Urinary bladder (tissue), 4 donors: ENCODE data around the gene TSNAXIP1. TPM values are rescaled to one million over a fixed set of nuclear protein-coding genes. Genes with fewer than 3 reads are reported as not detected.

ENCODE experiments used
- DNase-seq: peaks from one replicate; pipeline ENCODE4 v3.0.0-alpha.2; 2015; ENCODE audit errors: extremely low spot score
- H3K27ac ChIP-seq: one replicate; pipeline ENCODE4 v1.5.1; 2013; ENCODE audit warnings: low read depth, mild to moderate bottlenecking, moderate library complexity
- H3K36me3 ChIP-seq: one replicate; pipeline ENCODE4 v1.6.1; 2013; ENCODE audit warnings: mild to moderate bottlenecking, moderate library complexity; ENCODE audit not compliant: insufficient read depth
- H3K4me1 ChIP-seq: one replicate; pipeline ENCODE4 v1.6.1; 2013; ENCODE audit warnings: mild to moderate bottlenecking, moderate library complexity; ENCODE audit not compliant: insufficient read depth
- H3K4me3 ChIP-seq: one replicate; pipeline ENCODE4 v1.5.1; 2013; ENCODE audit warnings: low read depth, low read length
- WGBS: extraction: QIAGEN DNeasy Blood & Tissue Kit; methylation state at CpG from one replicate; pipeline ENCODE4 v1.1.7; 2013; 5-methylcytosine and 5-hydroxymethylcytosine counted together
- polyA plus RNA-seq: library from polyadenylated mRNA; stranded (reverse); fragments of 200-250 nt; gene quantifications from one replicate; pipeline ENCODE4 v1.2.3, GENCODE V29; 2013
- total RNA-seq: library from RNA; depleted of rRNA; stranded (reverse); fragments of >200 nt; gene quantifications from one replicate; pipeline ENCODE4 v1.2.3, GENCODE V29; 2014
- donor health status: healthy with polysubstance abuse.
- donor health status: healthy.

Gene TSNAXIP1, protein sequence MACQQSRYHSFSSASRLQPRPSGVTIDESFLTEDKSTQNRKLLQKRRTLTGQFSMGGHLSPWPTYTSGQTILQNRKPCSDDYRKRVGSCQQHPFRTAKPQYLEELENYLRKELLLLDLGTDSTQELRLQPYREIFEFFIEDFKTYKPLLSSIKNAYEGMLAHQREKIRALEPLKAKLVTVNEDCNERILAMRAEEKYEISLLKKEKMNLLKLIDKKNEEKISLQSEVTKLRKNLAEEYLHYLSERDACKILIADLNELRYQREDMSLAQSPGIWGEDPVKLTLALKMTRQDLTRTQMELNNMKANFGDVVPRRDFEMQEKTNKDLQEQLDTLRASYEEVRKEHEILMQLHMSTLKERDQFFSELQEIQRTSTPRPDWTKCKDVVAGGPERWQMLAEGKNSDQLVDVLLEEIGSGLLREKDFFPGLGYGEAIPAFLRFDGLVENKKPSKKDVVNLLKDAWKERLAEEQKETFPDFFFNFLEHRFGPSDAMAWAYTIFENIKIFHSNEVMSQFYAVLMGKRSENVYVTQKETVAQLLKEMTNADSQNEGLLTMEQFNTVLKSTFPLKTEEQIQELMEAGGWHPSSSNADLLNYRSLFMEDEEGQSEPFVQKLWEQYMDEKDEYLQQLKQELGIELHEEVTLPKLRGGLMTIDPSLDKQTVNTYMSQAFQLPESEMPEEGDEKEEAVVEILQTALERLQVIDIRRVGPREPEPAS
- 1.2 TPM for total RNA-seq
- polyA plus RNA-seq: 2.0 TPM

- Histone ChIP-seq H3K27ac (peak within 1 kb of the TSS; percentile 70), H3K36me3 (no peaks in the 10 kb centered on the region), H3K4me3 (peak within 1 kb of the TSS; percentile 91), H3K4me1 (no peaks in the 10 kb centered on the region)
- peak; percentile 98 for DNase-seq
- under 1% methylated on average over 54 of the region's 54 CpGs for WGBS
These were observed at the start of gene TSNAXIP1, which contains the start of gene RANBP10 for GRCh38 chr16:67806428-67807147. TSNAXIP1 (plus strand) TSS chr16:67806889; CDS start chr16:67807150, 261 bp downstream. RANBP10 (minus strand) TSS chr16:67806560; CDS start chr16:67806536, 24 bp downstream.

DNA sequence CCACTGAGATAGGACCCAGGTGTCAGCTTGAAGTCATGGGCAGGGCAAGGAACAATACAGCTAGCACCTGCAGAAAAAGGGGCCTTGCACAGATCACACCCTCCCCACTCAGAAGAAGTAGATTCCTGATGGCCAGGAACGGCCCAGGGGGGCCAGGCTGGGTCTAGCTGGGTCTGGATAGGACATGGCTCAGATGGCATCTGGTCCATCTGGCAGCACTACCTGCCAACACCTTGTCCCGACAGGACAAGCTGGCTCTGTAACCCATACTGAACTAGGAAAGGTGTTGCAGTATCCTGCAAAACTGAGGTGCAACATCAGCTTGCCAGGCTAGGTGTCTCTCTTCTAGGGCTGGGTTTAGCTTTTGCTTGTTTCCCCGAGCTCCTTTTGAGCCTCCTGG lies 48.7 kb upstream of the TSNAXIP1 start:
- Histone ChIP-seq H3K4me3 (no peak overlapping the region), H3K27ac (no peak overlapping the region), H3K36me3 (no peaks in the 10 kb centered on the region), H3K4me1 (no peaks in the 10 kb centered on the region)
- 90% methylated on average over 3 of the region's 3 CpGs for WGBS
- no peak for DNase-seq

DNA sequence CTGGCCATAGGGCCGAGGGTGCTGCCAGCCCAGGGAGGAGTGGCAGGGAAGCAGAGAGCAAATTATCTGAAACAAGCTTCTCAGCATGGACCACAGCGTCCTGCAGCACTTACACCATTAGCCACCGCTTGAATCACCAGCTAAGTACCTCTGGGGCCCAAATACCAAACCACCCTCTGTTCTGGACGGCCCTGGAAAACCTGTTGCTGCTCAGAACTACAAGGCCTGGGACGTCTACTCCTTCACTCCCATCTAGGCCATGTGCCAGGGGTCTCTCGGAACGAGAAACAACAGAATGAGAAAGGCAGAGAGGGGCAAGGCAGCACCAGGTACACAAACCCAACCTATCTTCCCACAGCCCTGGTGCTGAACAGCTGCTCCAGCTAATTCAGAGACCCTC lies 47.7 kb upstream of the TSNAXIP1 start:
- Histone ChIP-seq H3K36me3 (no peaks in the 10 kb centered on the region), H3K4me1 (no peaks in the 10 kb centered on the region), H3K27ac (no peak overlapping the region), H3K4me3 (no peak overlapping the region)
- no peak for DNase-seq
- WGBS: 83% methylated on average over 7 of the region's 7 CpGs

DNA sequence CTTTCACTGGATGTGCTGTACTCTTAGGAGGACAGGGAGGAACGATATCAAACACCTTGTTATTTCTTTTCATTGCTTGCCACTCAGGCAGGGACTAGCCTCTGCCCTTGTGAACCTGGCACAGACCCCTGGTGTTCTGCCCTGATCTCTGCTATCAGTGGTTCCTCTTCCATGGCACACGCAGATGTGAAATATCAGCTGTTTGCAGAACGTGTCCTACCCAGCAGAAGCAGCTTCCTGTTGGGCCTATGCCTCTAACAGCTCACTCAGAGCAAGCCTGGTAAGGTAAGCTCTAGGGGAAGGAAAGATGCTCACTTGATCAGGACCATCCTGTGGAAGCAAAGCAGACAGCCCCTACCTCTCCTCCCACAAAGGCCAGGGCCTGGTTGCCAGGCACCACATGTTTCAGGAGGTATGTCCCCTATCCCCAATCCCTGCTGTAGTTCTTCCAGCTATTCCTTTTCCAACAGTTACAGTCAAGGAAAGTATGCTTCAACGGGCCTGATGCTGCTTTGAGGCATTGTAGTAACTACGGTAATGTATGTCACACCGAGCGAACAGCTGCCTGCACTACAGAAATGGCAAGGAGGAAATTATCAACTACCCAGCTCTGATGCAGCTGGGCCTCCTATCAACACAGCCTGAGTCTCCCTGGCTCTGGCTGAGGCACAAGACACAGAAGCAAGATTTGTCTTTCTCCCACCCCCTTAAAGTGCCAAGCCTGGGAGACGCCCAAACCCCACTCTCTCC lies 46.3 kb upstream of the TSNAXIP1 start:
- 71% methylated on average over 8 of the region's 8 CpGs for WGBS
- DNase-seq: no peak
- no peak overlapping the region for H3K27ac ChIP-seq

GRCh38 chr16:67760956-67761230 lies 45.8 kb upstream of the TSNAXIP1 start:
- Histone ChIP-seq H3K4me1 (no peaks in the 10 kb centered on the region), H3K36me3 (no peaks in the 10 kb centered on the region), H3K4me3 (no peak overlapping the region), H3K27ac (no peak overlapping the region)
- 81% methylated on average over 4 of the region's 4 CpGs for WGBS
- no peak for DNase-seq

More for the DNA sequence above, 46.3 kb upstream of the TSNAXIP1 start:
- H3K4me1 ChIP-seq: no peaks in the 10 kb centered on the region
- no peak overlapping the region for H3K4me3 ChIP-seq
- H3K36me3 ChIP-seq: no peaks in the 10 kb centered on the region

- 93% methylated on average over 1 of the region's 1 CpG for WGBS
- Histone ChIP-seq H3K27ac (no peak overlapping the region), H3K4me3 (no peak overlapping the region), H3K36me3 (no peaks in the 10 kb centered on the region), H3K4me1 (no peaks in the 10 kb centered on the region)
- no peak for DNase-seq
These were observed 44.8 kb upstream of the TSNAXIP1 start for GRCh38 chr16:67761924-67762323.

DNA sequence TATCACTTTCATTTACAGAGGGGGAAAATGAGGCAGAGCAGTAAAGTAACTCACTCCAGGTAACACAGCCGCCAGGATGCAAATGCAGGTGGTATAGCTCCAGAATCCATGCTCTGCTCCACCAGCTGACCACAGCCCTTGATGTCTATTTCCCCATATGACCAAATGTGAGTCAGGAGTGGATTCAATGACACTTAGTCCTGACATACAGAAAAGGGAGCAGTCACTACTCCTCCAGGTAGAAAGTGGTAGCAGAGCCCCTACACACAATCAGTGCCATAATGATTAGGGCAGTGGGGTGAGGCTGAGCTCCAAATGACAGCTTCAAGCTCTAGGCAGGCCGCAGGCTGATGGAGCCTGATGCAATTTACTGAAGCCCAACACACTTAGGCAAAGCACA lies 44.3 kb upstream of the TSNAXIP1 start:
- Histone ChIP-seq H3K27ac (no peak overlapping the region), H3K4me3 (no peak overlapping the region), H3K36me3 (no peaks in the 10 kb centered on the region), H3K4me1 (no peaks in the 10 kb centered on the region)
- no peak for DNase-seq
- WGBS: 91% methylated on average over 2 of the region's 2 CpGs

DNA sequence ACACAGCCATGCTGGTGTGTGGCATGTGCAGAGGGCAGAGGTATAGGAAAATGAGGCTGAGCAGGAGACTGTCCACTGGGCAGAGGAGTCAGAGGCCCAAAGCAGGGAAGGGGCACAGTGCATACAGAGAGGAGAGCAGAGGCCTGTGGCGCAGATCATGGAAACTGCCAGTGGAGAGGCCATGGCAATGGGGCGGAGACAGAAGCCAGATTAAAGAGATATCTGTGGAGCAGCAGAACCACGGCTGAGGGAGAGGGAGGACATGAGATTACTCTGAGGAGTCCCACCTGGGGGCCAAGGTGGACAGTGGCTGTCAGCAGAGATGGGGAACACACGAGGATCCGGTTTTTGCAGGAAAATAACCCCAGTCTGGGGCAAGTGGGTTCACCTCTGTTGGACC lies 43.6 kb upstream of the TSNAXIP1 start:
- Histone ChIP-seq H3K36me3 (no peaks in the 10 kb centered on the region), H3K27ac (no peak overlapping the region), H3K4me1 (no peaks in the 10 kb centered on the region), H3K4me3 (no peak overlapping the region)
- no peak for DNase-seq
- WGBS: 85% methylated on average over 5 of the region's 5 CpGs

- H3K36me3 ChIP-seq: no peaks in the 10 kb centered on the region
- 86% methylated on average over 7 of the region's 7 CpGs for WGBS
- no peaks in the 10 kb centered on the region for H3K4me1 ChIP-seq
- no peak for DNase-seq
- no peak overlapping the region for H3K27ac ChIP-seq
- no peak overlapping the region for H3K4me3 ChIP-seq
These were observed 42.5 kb upstream of the TSNAXIP1 start for GRCh38 chr16:67764158-67764667.

DNA sequence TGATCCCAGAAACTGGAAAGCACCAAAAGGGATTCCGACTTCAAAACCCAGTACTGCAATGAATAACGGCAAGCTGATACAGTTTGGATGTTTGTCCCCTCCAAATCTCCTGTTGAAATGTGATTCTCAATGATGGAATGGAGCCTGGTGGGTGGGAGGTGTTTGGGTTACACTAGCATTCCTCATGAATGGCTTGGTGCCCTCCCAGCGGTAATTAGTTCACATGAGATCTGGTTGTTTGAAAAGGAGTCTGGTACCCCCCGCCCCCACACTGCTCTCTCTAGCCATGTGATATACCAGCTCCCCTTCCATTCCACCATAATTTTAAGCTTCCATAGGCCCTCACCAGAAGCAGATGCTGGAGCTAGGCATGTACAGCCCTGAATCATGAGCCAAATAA lies 40.4 kb upstream of the TSNAXIP1 start:
- no peak for DNase-seq
- H3K27ac ChIP-seq: no peak overlapping the region
- no peaks in the 10 kb centered on the region for H3K36me3 ChIP-seq
- H3K4me3 ChIP-seq: no peak overlapping the region
- no peaks in the 10 kb centered on the region for H3K4me1 ChIP-seq
- 84% methylated on average over 4 of the region's 4 CpGs for WGBS

DNA sequence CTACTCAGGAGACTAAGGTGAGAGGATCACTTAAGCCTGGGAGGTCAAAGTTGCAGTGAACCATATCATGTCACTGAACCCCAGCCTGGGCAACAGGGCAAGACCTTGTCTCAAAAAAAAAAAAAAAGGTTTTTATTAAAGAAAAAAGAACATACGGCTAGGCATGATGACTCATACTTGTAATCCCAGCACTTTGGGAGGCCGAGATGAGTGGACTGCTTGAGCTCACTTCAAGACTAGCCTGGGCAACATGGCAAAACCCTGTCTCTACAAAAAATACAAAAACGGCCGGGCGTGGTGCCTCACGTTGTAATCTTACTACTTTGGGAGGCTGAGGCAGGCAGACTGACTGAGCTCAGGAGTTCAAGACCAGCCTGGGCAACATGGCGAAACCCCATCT lies 38.7 kb upstream of the TSNAXIP1 start:
- no peak overlapping the region for H3K4me3 ChIP-seq
- WGBS: 79% methylated on average over 7 of the region's 7 CpGs
- no peak for DNase-seq
- H3K4me1 ChIP-seq: no peaks in the 10 kb centered on the region
- no peak overlapping the region for H3K27ac ChIP-seq
- no peaks in the 10 kb centered on the region for H3K36me3 ChIP-seq

GRCh38 chr16:67770346-67770991 lies 36.2 kb upstream of the TSNAXIP1 start:
- H3K4me1 ChIP-seq: no peaks in the 10 kb centered on the region
- no peak for DNase-seq
- 88% methylated on average over 6 of the region's 6 CpGs for WGBS
- no peak overlapping the region for H3K27ac ChIP-seq
- H3K36me3 ChIP-seq: no peaks in the 10 kb centered on the region
- no peak overlapping the region for H3K4me3 ChIP-seq

GRCh38 chr16:67773099-67773498 lies 33.6 kb upstream of the TSNAXIP1 start:
- no peaks in the 10 kb centered on the region for H3K36me3 ChIP-seq
- no peaks in the 10 kb centered on the region for H3K4me1 ChIP-seq
- 24% methylated on average over 4 of the region's 4 CpGs for WGBS
- no peak for DNase-seq
- no peak overlapping the region for H3K27ac ChIP-seq
- H3K4me3 ChIP-seq: no peak overlapping the region
